Measurements from ENCODE around the gene AZGP1.
"Not testable (repeated sequence)": the region's sequence is repeated elsewhere in the genome, so short reads cannot be mapped to it uniquely, and the experiment has no call there.

The AZGP1 gene

DNA sequence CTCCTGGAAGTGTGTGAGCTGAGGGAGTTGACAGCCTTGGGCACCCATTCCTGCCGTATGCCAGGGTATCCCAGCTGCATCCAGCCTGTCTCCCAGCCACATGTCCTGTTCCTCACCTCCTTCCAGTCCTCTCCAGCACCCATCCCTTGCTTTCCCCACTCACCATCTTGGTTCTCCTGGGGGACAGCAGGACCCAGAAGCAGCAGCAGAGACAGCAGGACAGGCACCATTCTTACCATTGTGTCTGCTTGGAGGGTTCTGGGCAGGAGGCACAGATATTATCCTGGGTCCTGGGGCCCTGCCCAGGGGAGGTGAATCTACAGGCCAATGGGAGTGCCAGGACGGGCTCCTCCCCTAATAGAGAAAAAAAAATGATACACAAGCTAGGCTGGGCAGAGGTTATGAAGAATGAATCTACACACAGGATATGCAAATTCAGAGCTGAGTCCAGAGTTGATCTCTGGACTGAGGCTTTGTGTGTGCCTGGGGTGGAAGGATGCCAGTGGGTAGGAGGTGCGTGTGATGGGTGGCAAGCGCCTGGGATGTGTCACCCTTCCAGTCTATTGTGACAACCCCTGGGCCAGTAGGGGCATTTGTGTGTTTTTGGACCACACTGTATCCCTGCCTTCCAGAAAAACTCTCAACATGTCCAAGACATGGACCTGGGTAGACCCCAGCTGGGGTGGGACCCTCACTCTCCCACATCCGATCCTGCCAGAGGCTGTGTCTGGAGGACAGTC is at the start of gene AZGP1:
TSS of gene AZGP1 (minus strand) at position 250 of the 740 bp plus-strand sequence. CDS start at position 239, 11 bp downstream.
- Mint-ChIP-seq H3K27me3 (no peaks in the 10 kb centered on the region), H3K4me1 (ENCODE audit: low read depth) (peaks cover 2% of the 10 kb centered on the region), H3K4me3 (no peak within 1 kb of the TSS), H3K27ac (no peak within 1 kb of the TSS), H3K9me3 (ENCODE audit: low read depth) (no peaks in the 10 kb centered on the region), H3K36me3 (no peaks in the 10 kb centered on the region)

GRCh38 chr7:100024020-100024619 is 48.3 kb upstream of the AZGP1 start:
- H3K4me1 Mint-ChIP-seq (ENCODE audit: low read depth), result peaks cover 26% of the 10 kb centered on the region
- H3K9me3 Mint-ChIP-seq (ENCODE audit: low read depth), result no peaks in the 10 kb centered on the region
- no peak overlapping the region for H3K27ac Mint-ChIP-seq
- no peak overlapping the region for H3K4me3 Mint-ChIP-seq
- no peaks in the 10 kb centered on the region for H3K27me3 Mint-ChIP-seq
- H3K36me3 Mint-ChIP-seq, result peaks cover 2% of the 10 kb centered on the region

- Mint-ChIP-seq H3K36me3 (peaks cover 2% of the 10 kb centered on the region), H3K27ac (no peak overlapping the region), H3K27me3 (no peaks in the 10 kb centered on the region), H3K4me1 (ENCODE audit: low read depth) (peaks cover 30% of the 10 kb centered on the region), H3K9me3 (ENCODE audit: low read depth) (no peaks in the 10 kb centered on the region), H3K4me3 (no peak overlapping the region)
Observed at GRCh38 chr7:100023526-100023925, 47.7 kb upstream of the AZGP1 start.

- peaks cover 36% of the 10 kb centered on the region for H3K4me1 Mint-ChIP-seq (ENCODE audit: low read depth)
- H3K36me3 Mint-ChIP-seq, result peaks cover 5% of the 10 kb centered on the region
- H3K27ac Mint-ChIP-seq, result peak overlapping the region; percentile 58
Observed at GRCh38 chr7:100022621-100023020, 46.8 kb upstream of the AZGP1 start.

DNA sequence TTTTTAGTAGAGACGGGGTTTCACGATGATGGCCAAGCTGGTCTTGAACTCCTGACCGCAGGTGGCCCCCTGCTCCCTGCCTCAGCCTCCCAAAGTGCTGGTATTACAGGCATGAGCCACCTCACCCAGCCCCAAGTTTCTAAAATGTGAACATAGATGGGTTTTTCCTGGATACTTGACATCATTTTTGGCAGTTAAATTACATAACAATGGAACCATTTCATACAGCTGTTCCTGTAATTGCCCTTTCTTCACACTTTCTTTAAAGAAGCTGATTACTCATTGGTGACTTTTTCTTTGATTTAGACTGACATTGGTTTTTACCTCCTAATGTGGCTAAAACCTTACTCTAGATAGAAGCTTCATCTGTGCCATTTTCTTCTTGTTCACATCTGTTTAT is 45.5 kb upstream of the AZGP1 start:
- H3K9me3 Mint-ChIP-seq (ENCODE audit: low read depth), result no peaks in the 10 kb centered on the region
- no peaks in the 10 kb centered on the region for H3K27me3 Mint-ChIP-seq
- no peak overlapping the region for H3K4me3 Mint-ChIP-seq
- peaks cover 5% of the 10 kb centered on the region for H3K36me3 Mint-ChIP-seq
- peaks cover 44% of the 10 kb centered on the region for H3K4me1 Mint-ChIP-seq (ENCODE audit: low read depth)
- H3K27ac Mint-ChIP-seq, result peak overlapping the region; percentile 68

More at GRCh38 chr7:100022621-100023020, 46.8 kb upstream of the AZGP1 start:
- Mint-ChIP-seq H3K9me3 (ENCODE audit: low read depth) (no peaks in the 10 kb centered on the region), H3K4me3 (no peak overlapping the region), H3K27me3 (no peaks in the 10 kb centered on the region)

- H3K27me3 Mint-ChIP-seq, result no peaks in the 10 kb centered on the region
- no peaks in the 10 kb centered on the region for H3K9me3 Mint-ChIP-seq (ENCODE audit: low read depth)
- H3K36me3 Mint-ChIP-seq, result peaks cover 5% of the 10 kb centered on the region
- no peak overlapping the region for H3K4me3 Mint-ChIP-seq
- peaks cover 53% of the 10 kb centered on the region for H3K4me1 Mint-ChIP-seq (ENCODE audit: low read depth)
- H3K27ac Mint-ChIP-seq, result peak overlapping the region; percentile 71
Observed at GRCh38 chr7:100019908-100020307, 44.1 kb upstream of the AZGP1 start.

- Mint-ChIP-seq H3K9me3 (ENCODE audit: low read depth) (no peaks in the 10 kb centered on the region), H3K36me3 (peaks cover 5% of the 10 kb centered on the region), H3K27ac (peak overlapping the region; percentile 31), H3K4me1 (ENCODE audit: low read depth) (peaks cover 64% of the 10 kb centered on the region), H3K4me3 (peak overlapping the region; percentile 18), H3K27me3 (no peaks in the 10 kb centered on the region)
Observed at GRCh38 chr7:100017875-100018274, 42.0 kb upstream of the AZGP1 start.

GRCh38 chr7:100017300-100017699 is 41.5 kb upstream of the AZGP1 start:
- H3K36me3 Mint-ChIP-seq, result peaks cover 3% of the 10 kb centered on the region

GRCh38 chr7:100016215-100016901 is 40.5 kb upstream of the AZGP1 start:
- peak overlapping the region; percentile 98 for H3K4me3 Mint-ChIP-seq
- H3K27ac Mint-ChIP-seq, result peak overlapping the region; percentile 92
- peaks cover 3% of the 10 kb centered on the region for H3K36me3 Mint-ChIP-seq
- H3K4me1 Mint-ChIP-seq (ENCODE audit: low read depth), result peaks cover 55% of the 10 kb centered on the region
- H3K9me3 Mint-ChIP-seq (ENCODE audit: low read depth), result no peaks in the 10 kb centered on the region
- H3K27me3 Mint-ChIP-seq, result no peaks in the 10 kb centered on the region

More at GRCh38 chr7:100017300-100017699, 41.5 kb upstream of the AZGP1 start:
- peak overlapping the region; percentile 31 for H3K27ac Mint-ChIP-seq
- peak overlapping the region; percentile 18 for H3K4me3 Mint-ChIP-seq
- no peaks in the 10 kb centered on the region for H3K27me3 Mint-ChIP-seq
- H3K9me3 Mint-ChIP-seq (ENCODE audit: low read depth), result no peaks in the 10 kb centered on the region
- peaks cover 62% of the 10 kb centered on the region for H3K4me1 Mint-ChIP-seq (ENCODE audit: low read depth)

- Mint-ChIP-seq H3K4me3 (peak within 1 kb of the TSS; percentile 98), H3K36me3 (peaks cover 3% of the 10 kb centered on the region), H3K27me3 (no peaks in the 10 kb centered on the region), H3K9me3 (ENCODE audit: low read depth) (no peaks in the 10 kb centered on the region), H3K4me1 (ENCODE audit: low read depth) (peaks cover 51% of the 10 kb centered on the region), H3K27ac (peak within 1 kb of the TSS; percentile 92)
Observed at GRCh38 chr7:100015232-100016214, 39.7 kb upstream of the AZGP1 start, which contains the start of gene ZKSCAN1. Gene ZKSCAN1, plus strand, starts transcription at chr7:100015596. Its CDS starts 7,911 bp downstream, at chr7:100023507.

DNA sequence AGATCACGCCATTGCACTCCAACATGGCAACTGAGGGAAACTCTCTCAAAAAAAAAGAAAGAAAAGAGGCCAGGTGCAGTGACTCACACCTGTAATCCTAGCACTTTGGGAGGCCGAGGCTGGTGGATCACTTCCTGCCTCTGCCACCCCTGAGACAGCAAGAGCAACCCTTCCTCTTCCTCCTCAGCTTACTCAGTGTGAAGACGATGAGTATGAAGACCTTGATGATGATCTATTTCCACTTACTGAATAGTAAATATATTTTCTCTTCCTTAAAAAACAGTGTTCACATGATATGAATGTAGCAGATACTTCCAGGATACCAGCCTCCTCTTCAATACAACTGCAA is 37.5 kb upstream of the AZGP1 start:
- Mint-ChIP-seq H3K9me3 (ENCODE audit: low read depth) (no peaks in the 10 kb centered on the region), H3K27ac (peak overlapping the region; percentile 58), H3K4me3 (peak overlapping the region; percentile 23), H3K27me3 (no peaks in the 10 kb centered on the region), H3K36me3 (peaks cover 3% of the 10 kb centered on the region), H3K4me1 (ENCODE audit: low read depth) (peaks cover 35% of the 10 kb centered on the region)

DNA sequence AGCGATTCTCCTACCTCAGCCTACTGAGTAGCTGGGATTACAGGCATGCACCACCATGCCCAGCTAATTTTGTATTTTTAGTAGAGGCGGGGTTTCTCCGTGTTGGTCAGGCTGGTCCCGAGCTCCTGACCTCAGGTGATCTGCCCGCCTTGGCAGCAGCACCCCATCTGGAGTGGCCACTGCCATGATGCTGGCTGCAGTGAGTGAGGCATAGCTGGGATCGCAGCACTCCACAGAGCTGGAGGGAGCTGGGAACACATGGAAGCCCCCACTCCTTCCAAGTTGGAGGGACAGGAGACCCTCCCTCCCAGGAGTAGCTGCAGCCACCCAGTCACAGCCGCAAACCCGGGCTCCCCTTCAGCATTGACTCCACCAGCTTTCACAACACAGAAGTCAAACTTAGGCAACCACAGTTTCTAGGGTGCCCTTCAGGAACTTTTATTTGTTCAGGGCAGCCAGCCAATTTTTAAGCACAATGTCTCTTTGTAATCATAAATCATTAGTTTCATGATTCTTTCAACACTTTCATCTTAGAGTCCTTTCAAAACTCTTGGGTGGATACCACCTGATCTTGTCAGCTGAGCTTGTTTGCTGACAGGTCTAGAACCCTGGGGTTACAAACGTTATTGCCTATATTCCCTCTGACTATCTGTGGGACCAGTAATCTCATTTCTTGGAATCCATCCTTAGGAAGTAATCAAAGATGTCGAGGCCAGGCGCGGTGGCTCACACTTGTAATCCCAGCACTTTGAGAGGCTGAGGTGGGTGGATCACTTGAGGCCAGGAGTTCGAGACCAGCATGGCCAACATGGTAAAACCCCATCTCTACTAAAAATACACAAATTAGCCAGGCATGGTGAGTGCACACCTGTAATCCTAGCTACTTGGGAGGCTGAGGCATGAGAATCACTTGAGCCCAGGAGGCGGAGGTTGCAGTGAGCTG is 36.8 kb upstream of the AZGP1 start:
- Mint-ChIP-seq H3K4me3 (peak overlapping the region; percentile 23), H3K27ac (peak overlapping the region; percentile 58), H3K4me1 (ENCODE audit: low read depth) (peaks cover 30% of the 10 kb centered on the region)
- not testable (repeated sequence) for H3K27me3 Mint-ChIP-seq; H3K36me3 Mint-ChIP-seq; H3K9me3 Mint-ChIP-seq (ENCODE audit: low read depth)

GRCh38 chr7:100011516-100011915 is 35.7 kb upstream of the AZGP1 start:
- H3K36me3 Mint-ChIP-seq, result no peaks in the 10 kb centered on the region
- no peaks in the 10 kb centered on the region for H3K9me3 Mint-ChIP-seq (ENCODE audit: low read depth)
- no peak overlapping the region for H3K27ac Mint-ChIP-seq
- no peak overlapping the region for H3K4me3 Mint-ChIP-seq
- H3K4me1 Mint-ChIP-seq (ENCODE audit: low read depth), result peaks cover 23% of the 10 kb centered on the region
- H3K27me3 Mint-ChIP-seq, result no peaks in the 10 kb centered on the region

Measured in activated naive CD8-positive, alpha-beta T cell (primary cell).